H9 (cell line): Measurements from ENCODE around the gene UBA1. TPM values are rescaled to one million over a fixed set of nuclear protein-coding genes. Genes with fewer than 3 reads are reported as not detected.

ENCODE experiments used
- DNase-seq: peaks from one replicate; pipeline ENCODE4 v3.0.0-alpha.2; 2017
- H2AFZ ChIP-seq: one replicate; pipeline ENCODE4 v1.6.1; 2013; ENCODE audit warnings: mild to moderate bottlenecking, low read length, control low read depth, moderate library complexity
- H2AK5ac ChIP-seq: 2 replicates; pipeline ENCODE4 v1.6.1; 2013; ENCODE audit warnings: low read length, control low read depth, mixed read lengths; ENCODE audit not compliant: insufficient read length
- H2BK120ac ChIP-seq: one replicate; pipeline ENCODE4 v1.6.1; 2013; ENCODE audit warnings: low read depth, mild to moderate bottlenecking, low read length, control low read depth, inconsistent platforms; ENCODE audit not compliant: poor library complexity, severe bottlenecking
- H2BK12ac ChIP-seq: 2 replicates; pipeline ENCODE4 v1.6.1; 2013; ENCODE audit warnings: low read length, control low read depth, mixed read lengths, low read depth; ENCODE audit not compliant: insufficient read length
- H2BK15ac ChIP-seq: 2 replicates; pipeline ENCODE4 v1.6.1; 2013; ENCODE audit warnings: low read depth, low read length, control low read depth
- H2BK20ac ChIP-seq: one replicate; pipeline ENCODE4 v1.6.1; 2013; ENCODE audit warnings: low read depth, mild to moderate bottlenecking, low read length, control low read depth, inconsistent platforms; ENCODE audit not compliant: poor library complexity, severe bottlenecking
- H2BK5ac ChIP-seq: 2 replicates; pipeline ENCODE4 v1.6.1; 2013; ENCODE audit warnings: low read length, control low read depth, mixed read lengths; ENCODE audit not compliant: insufficient read length
- H3K14ac ChIP-seq: 2 replicates; pipeline ENCODE4 v1.6.1; 2013; ENCODE audit warnings: low read length, control low read depth; ENCODE audit not compliant: insufficient read depth
- H3K18ac ChIP-seq: 2 replicates; pipeline ENCODE4 v1.6.1; 2013; ENCODE audit warnings: low read depth, mild to moderate bottlenecking, mixed read lengths, low read length, control low read depth; ENCODE audit not compliant: insufficient read length
- H3K23ac ChIP-seq: 2 replicates; pipeline ENCODE4 v1.6.1; 2013; ENCODE audit warnings: low read length, control low read depth, mixed read lengths, low read depth; ENCODE audit not compliant: insufficient read length
- H3K23me2 ChIP-seq: 2 replicates; pipeline ENCODE4 v1.6.1; 2013; ENCODE audit warnings: low read depth, mild to moderate bottlenecking, mixed read lengths, low read length, control low read depth; ENCODE audit not compliant: insufficient read length, poor library complexity, severe bottlenecking
- H3K27ac ChIP-seq: 2 replicates; pipeline ENCODE4 v1.5.1; 2013; ENCODE audit warnings: low read length, control low read depth, mixed read lengths, low read depth; ENCODE audit not compliant: insufficient read length
- H3K27me3 ChIP-seq: 2 replicates; pipeline ENCODE4 v1.6.1; 2013; ENCODE audit warnings: low read length, control low read depth, inconsistent platforms; ENCODE audit not compliant: insufficient read depth
- H3K4ac ChIP-seq: 2 replicates; pipeline ENCODE4 v1.6.1; 2013; ENCODE audit warnings: low read depth, mild to moderate bottlenecking, control low read depth, inconsistent platforms, low read length, moderate library complexity
- H3K4me1 ChIP-seq: 2 replicates; pipeline ENCODE4 v1.6.1; 2013; ENCODE audit warnings: low read length, control low read depth, inconsistent platforms; ENCODE audit not compliant: insufficient read depth
- H3K4me2 ChIP-seq: 2 replicates; pipeline ENCODE4 v1.6.1; 2013; ENCODE audit warnings: low read length, control low read depth, mixed read lengths; ENCODE audit not compliant: insufficient read length, insufficient read depth
- H3K56ac ChIP-seq: 2 replicates; pipeline ENCODE4 v1.6.1; 2013; ENCODE audit warnings: low read depth, mild to moderate bottlenecking, mixed read lengths, low read length, control low read depth; ENCODE audit not compliant: insufficient read length
- H3K79me1 ChIP-seq: 2 replicates; pipeline ENCODE4 v1.6.1; 2013; ENCODE audit warnings: low read depth, mild to moderate bottlenecking, moderate library complexity, low read length, control low read depth, inconsistent platforms; ENCODE audit not compliant: insufficient read depth, poor library complexity, severe bottlenecking
- H3K79me2 ChIP-seq: 2 replicates; pipeline ENCODE4 v1.6.1; 2013; ENCODE audit warnings: low read length, control low read depth, inconsistent platforms; ENCODE audit not compliant: insufficient read depth
- H3K9ac ChIP-seq: 2 replicates; pipeline ENCODE4 v1.6.1; 2013; ENCODE audit warnings: low read length, control low read depth, mixed read lengths; ENCODE audit not compliant: insufficient read length; ENCODE audit errors: extremely low read depth
- H3K9me3 ChIP-seq: one replicate; pipeline ENCODE4 v1.6.1; 2013; ENCODE audit warnings: low read depth, low read length, inconsistent platforms; ENCODE audit not compliant: control insufficient read depth
- H3T11ph ChIP-seq: one replicate; pipeline ENCODE4 v1.6.1; 2013; ENCODE audit warnings: mild to moderate bottlenecking, low read length, control low read depth, inconsistent platforms
- H4K20me1 ChIP-seq: one replicate; pipeline ENCODE4 v1.6.1; 2013; ENCODE audit not compliant: control insufficient read depth, insufficient read length, insufficient read depth
- H4K5ac ChIP-seq: 2 replicates; pipeline ENCODE4 v1.6.1; 2013; ENCODE audit warnings: low read depth, mild to moderate bottlenecking, mixed read lengths, low read length, control low read depth; ENCODE audit not compliant: insufficient read length
- H4K8ac ChIP-seq: replicated peaks from 2 replicates; pipeline ENCODE4 v1.6.1; 2013; ENCODE audit warnings: low read length, control low read depth, mixed read lengths, low read depth; ENCODE audit not compliant: insufficient read length
- H4K91ac ChIP-seq: 2 replicates; pipeline ENCODE4 v1.6.1; 2013; ENCODE audit warnings: low read depth, mild to moderate bottlenecking, moderate library complexity, mixed read lengths, low read length, control low read depth; ENCODE audit not compliant: insufficient read length
- H3K27ac Mint-ChIP-seq, 3 experiments: 2 replicates in 2 of 3; 3 replicates in 1 of 3; pipeline ENCODE4 v1.8.0; 2020 to 2021; ENCODE audit warnings: mixed read lengths in 3 of 3, mild to moderate bottlenecking in 1 of 3, moderate library complexity in 1 of 3
- H3K27me3 Mint-ChIP-seq: 2 replicates; pipeline ENCODE4 v1.8.0; 2021; ENCODE audit warnings: low read depth, mild to moderate bottlenecking, moderate library complexity, mixed read lengths
- H3K36me3 Mint-ChIP-seq, 3 experiments: 2 replicates in 2 of 3; 3 replicates in 1 of 3; pipeline ENCODE4 v1.8.0; 2020 to 2021; ENCODE audit warnings: low read depth in 3 of 3, mixed read lengths in 3 of 3; ENCODE audit not compliant: insufficient read depth in 1 of 3
- H3K4me1 Mint-ChIP-seq, 2 experiments: 2 replicates each; pipeline ENCODE4 v1.8.0; 2020; ENCODE audit warnings: mixed read lengths in 2 of 2
- H3K4me3 Mint-ChIP-seq, 2 experiments: 2 replicates in 1 of 2; 3 replicates in 1 of 2; pipeline ENCODE4 v1.8.0; 2020 to 2021; ENCODE audit warnings: mild to moderate bottlenecking in 2 of 2, mixed read lengths in 2 of 2, moderate library complexity in 1 of 2
- H3K9me3 Mint-ChIP-seq, 2 experiments: 2 replicates in 1 of 2; 3 replicates in 1 of 2; pipeline ENCODE4 v1.8.0; 2020; ENCODE audit warnings: mild to moderate bottlenecking in 2 of 2, mixed read lengths in 2 of 2, moderate library complexity in 1 of 2
- WGBS: extraction: QIAGEN DNeasy Blood & Tissue Kit; methylation state at CpG from one replicate; pipeline ENCODE4 v1.1.7; 2013; ENCODE audit warnings: missing lambda C conversion rate, low lambda C conversion rate, mixed read lengths; ENCODE audit not compliant: insufficient read length; ENCODE audit errors: extremely low coverage; 5-methylcytosine and 5-hydroxymethylcytosine counted together
- total RNA-seq: library from RNA; stranded (reverse); gene quantifications from 2 replicates; pipeline ENCODE4 v1.2.1, GENCODE V29; 2021
- TF ChIP-seq, protein P1 (sequence below): fragments of 200-600 bp; sonication (generic); conservative IDR thresholded peaks from 3 replicates; pipeline ENCODE4 v1.8.0; 2021; ENCODE audit warnings: antibody characterized with exemption, mild to moderate bottlenecking

The UBA1 gene
- total RNA-seq, 1 experiment from 2014 or later: 427 TPM

DNA sequence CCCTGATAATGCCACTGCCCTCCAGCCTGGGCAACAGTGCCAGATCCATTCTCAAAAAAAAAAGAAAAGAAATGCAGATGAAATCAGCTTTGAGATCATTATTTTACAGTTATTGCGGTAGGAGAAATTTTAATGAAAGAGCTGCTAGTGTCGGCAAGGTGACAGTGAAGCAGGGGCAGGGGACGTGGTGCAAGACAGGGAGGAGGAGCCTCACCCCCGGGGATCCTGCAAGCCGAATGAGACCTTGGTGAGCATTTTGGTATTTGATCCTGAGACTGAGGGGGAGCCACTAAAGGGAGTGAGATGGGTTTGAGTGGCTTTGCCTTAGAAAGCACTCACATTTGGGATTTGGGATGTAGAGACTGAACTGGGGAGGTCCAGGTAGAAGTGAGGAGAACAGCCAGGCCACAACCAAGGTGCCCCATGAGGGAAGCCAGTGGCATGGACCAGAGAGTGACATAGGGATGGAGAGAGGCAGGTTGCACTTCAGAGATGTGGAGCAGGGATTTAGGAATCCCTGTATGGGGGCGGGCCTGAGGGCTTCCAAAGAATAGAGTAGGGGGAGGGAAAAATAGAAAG, 25.0 kb upstream of the UBA1 start:
- no CpG with 5 or more reads among the region's 6 CpGs for WGBS
- H3K27ac Mint-ChIP-seq: peak overlapping the region in 1 of 3 experiments; percentile 54; a peak in 2 of 7 replicates
- DNase-seq: no peak

More for the DNA sequence above, 25.0 kb upstream of the UBA1 start:
- H2BK120ac ChIP-seq: no peak overlapping the region
- no peaks in the 10 kb centered on the region for H4K20me1 ChIP-seq
- no peak overlapping the region for H2BK20ac ChIP-seq
- TF ChIP-seq, protein P1, sequence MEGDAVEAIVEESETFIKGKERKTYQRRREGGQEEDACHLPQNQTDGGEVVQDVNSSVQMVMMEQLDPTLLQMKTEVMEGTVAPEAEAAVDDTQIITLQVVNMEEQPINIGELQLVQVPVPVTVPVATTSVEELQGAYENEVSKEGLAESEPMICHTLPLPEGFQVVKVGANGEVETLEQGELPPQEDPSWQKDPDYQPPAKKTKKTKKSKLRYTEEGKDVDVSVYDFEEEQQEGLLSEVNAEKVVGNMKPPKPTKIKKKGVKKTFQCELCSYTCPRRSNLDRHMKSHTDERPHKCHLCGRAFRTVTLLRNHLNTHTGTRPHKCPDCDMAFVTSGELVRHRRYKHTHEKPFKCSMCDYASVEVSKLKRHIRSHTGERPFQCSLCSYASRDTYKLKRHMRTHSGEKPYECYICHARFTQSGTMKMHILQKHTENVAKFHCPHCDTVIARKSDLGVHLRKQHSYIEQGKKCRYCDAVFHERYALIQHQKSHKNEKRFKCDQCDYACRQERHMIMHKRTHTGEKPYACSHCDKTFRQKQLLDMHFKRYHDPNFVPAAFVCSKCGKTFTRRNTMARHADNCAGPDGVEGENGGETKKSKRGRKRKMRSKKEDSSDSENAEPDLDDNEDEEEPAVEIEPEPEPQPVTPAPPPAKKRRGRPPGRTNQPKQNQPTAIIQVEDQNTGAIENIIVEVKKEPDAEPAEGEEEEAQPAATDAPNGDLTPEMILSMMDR: no peak
- no peak overlapping the region for H4K5ac ChIP-seq
- H3K27ac ChIP-seq: no peak overlapping the region
- no peak overlapping the region for H2BK15ac ChIP-seq
- no peak overlapping the region for H2BK5ac ChIP-seq
- no peak overlapping the region for H4K8ac ChIP-seq
- no peak overlapping the region for H3T11ph ChIP-seq
- H4K91ac ChIP-seq: no peak overlapping the region
- H3K27me3 Mint-ChIP-seq: no peaks in the 10 kb centered on the region; the same call in 1 of the 2 replicates
- no peaks in the 10 kb centered on the region for H3K79me2 ChIP-seq
- no peak overlapping the region for H2BK12ac ChIP-seq
- H3K4ac ChIP-seq: no peak overlapping the region
- peaks cover 29 to 58% (median 45%) of the 10 kb centered on the region in 3 experiments for H3K36me3 Mint-ChIP-seq
- no peaks in the 10 kb centered on the region for H3K23me2 ChIP-seq
- no peak overlapping the region for H3K23ac ChIP-seq
- H3K27me3 ChIP-seq: no peaks in the 10 kb centered on the region
- no peaks in the 10 kb centered on the region for H3K9me3 ChIP-seq
- H3K4me1 ChIP-seq: no peaks in the 10 kb centered on the region
- H3K18ac ChIP-seq: no peak overlapping the region
- no peak overlapping the region for H3K4me2 ChIP-seq
- peaks cover 63 to 75% of the 10 kb centered on the region in 2 experiments for H3K9me3 Mint-ChIP-seq
- H3K79me1 ChIP-seq: no peaks in the 10 kb centered on the region
- no peak overlapping the region for H3K4me3 Mint-ChIP-seq
- H3K14ac ChIP-seq: no peak overlapping the region
- no peaks in the 10 kb centered on the region for H3K4me1 Mint-ChIP-seq
- H2AK5ac ChIP-seq: no peak overlapping the region
- no peak overlapping the region for H3K9ac ChIP-seq
- no peak overlapping the region for H3K56ac ChIP-seq
- H2AFZ ChIP-seq: no peak overlapping the region
